ENCODE results near the gene PRAC2. TPM values are rescaled to one million over a fixed set of nuclear protein-coding genes. Genes with fewer than 3 reads are reported as not detected.

Gene PRAC2
- total RNA-seq, 1 donor from 2014 or later = not detected

- H3K4me3 Mint-ChIP-seq (ENCODE audit: unreplicated experiment) = peak overlapping the region; percentile 95
- peaks cover 1% of the 10 kb centered on the region for H3K9me3 Mint-ChIP-seq (ENCODE audit: unreplicated experiment)
- DNase-seq = no peak
- peaks cover 3% of the 10 kb centered on the region for H3K36me3 Mint-ChIP-seq (ENCODE audit: unreplicated experiment)
- peaks cover 6% of the 10 kb centered on the region for H3K4me1 Mint-ChIP-seq (ENCODE audit: low read depth, unreplicated experiment)
- no peak overlapping the region for H3K27ac Mint-ChIP-seq (ENCODE audit: unreplicated experiment)
- H3K27me3 Mint-ChIP-seq (ENCODE audit: unreplicated experiment) = peaks cover 47% of the 10 kb centered on the region
- no peak for TF ChIP-seq CTCF (IDR thresholded peaks at IDR 0.05; ENCODE audit: partially characterized antibody, unreplicated experiment)
Measured at GRCh38 chr17:48727415-48728175, 4.6 kb downstream of the PRAC2 start.

DNA sequence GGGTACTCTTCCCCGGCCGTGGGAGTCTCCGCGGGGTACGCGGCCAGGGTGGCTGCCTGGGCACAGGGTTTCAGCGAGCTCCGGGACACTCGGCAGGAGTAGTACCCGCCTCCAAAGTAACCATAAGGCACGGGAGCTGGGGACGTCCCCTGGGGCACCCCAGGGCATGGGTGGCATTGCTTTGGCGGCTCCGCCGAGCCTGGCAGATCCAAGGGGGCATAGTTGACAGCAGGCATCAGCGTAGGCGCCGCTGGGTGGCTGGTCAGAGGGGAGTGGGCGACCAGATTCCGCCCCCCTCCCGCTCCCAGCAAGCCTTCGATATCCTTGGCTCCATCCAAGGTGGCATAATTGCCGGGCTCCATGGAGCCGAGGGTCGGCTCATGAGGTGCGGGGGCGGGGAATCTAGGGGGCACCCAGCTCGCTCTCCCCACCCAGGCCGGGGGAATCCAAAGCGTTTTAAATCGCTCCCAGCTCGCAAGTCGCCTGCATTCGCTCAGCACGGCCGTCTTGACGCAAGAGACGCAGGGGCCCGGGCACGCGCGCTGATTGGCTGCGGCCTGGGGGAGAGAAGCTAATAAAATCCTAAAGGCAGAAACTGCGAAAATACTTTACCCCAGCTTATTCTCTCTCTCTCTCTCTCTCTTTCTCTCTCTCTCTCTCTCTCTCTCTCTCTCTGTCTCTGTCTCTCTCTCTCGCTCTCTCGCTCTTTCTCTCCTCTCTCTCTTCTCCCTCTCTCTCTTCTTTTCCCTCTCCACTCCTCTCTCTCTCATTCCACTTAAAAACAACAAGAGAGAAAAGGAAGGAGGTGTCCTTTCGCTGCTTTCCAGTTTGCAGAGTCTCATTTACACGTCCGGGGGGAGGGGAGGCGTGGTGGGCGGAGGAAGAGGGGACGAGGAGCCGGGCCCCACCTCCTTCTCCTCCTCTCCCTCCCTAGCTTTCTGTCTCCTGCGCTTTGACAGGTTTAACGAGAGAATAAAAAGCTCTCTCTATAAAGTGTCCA is 5.5 kb downstream of the PRAC2 start, which contains the start of gene HOXB13:
Gene HOXB13, minus strand, starts transcription at position 519 of the 1,000 bp plus-strand sequence. Its CDS starts 157 bp downstream, at position 362.
- peak; percentile 74 for DNase-seq
- no peak within 1 kb of the TSS for H3K27ac Mint-ChIP-seq (ENCODE audit: unreplicated experiment)
- H3K9me3 Mint-ChIP-seq (ENCODE audit: unreplicated experiment) = peaks cover 1% of the 10 kb centered on the region
- H3K4me3 Mint-ChIP-seq (ENCODE audit: unreplicated experiment) = peak within 1 kb of the TSS; percentile 95
- peaks cover 48% of the 10 kb centered on the region for H3K27me3 Mint-ChIP-seq (ENCODE audit: unreplicated experiment)
- peaks cover 3% of the 10 kb centered on the region for H3K36me3 Mint-ChIP-seq (ENCODE audit: unreplicated experiment)
- no peak for TF ChIP-seq CTCF (IDR thresholded peaks at IDR 0.05; ENCODE audit: partially characterized antibody, unreplicated experiment)
- H3K4me1 Mint-ChIP-seq (ENCODE audit: low read depth, unreplicated experiment) = peaks cover 6% of the 10 kb centered on the region

GRCh38 chr17:48729335-48730239 is 6.6 kb downstream of the PRAC2 start:
- H3K9me3 Mint-ChIP-seq (ENCODE audit: unreplicated experiment) = peaks cover 3% of the 10 kb centered on the region
- peaks cover 3% of the 10 kb centered on the region for H3K36me3 Mint-ChIP-seq (ENCODE audit: unreplicated experiment)
- no peak for DNase-seq
- no peak for TF ChIP-seq CTCF (IDR thresholded peaks at IDR 0.05; ENCODE audit: partially characterized antibody, unreplicated experiment)
- no peak overlapping the region for H3K27ac Mint-ChIP-seq (ENCODE audit: unreplicated experiment)
- H3K4me3 Mint-ChIP-seq (ENCODE audit: unreplicated experiment) = peak overlapping the region; percentile 95
- H3K27me3 Mint-ChIP-seq (ENCODE audit: unreplicated experiment) = peaks cover 50% of the 10 kb centered on the region
- H3K4me1 Mint-ChIP-seq (ENCODE audit: low read depth, unreplicated experiment) = peaks cover 4% of the 10 kb centered on the region

- TF ChIP-seq CTCF (IDR thresholded peaks at IDR 0.05; ENCODE audit: partially characterized antibody, unreplicated experiment) = no peak
- no peak for DNase-seq
- Mint-ChIP-seq H3K9me3 (ENCODE audit: unreplicated experiment) (peaks cover 2% of the 10 kb centered on the region), H3K36me3 (ENCODE audit: unreplicated experiment) (peaks cover 3% of the 10 kb centered on the region), H3K4me3 (ENCODE audit: unreplicated experiment) (peak overlapping the region; percentile 26), H3K27me3 (ENCODE audit: unreplicated experiment) (peaks cover 49% of the 10 kb centered on the region), H3K27ac (ENCODE audit: unreplicated experiment) (no peak overlapping the region), H3K4me1 (ENCODE audit: low read depth, unreplicated experiment) (peaks cover 4% of the 10 kb centered on the region)
Measured at GRCh38 chr17:48730240-48730550, 7.2 kb downstream of the PRAC2 start.
